Psoas muscle (tissue), 8 donors: ENCODE measurements around the gene RLN1. TPM values are rescaled to one million over a fixed set of nuclear protein-coding genes. Genes with fewer than 3 reads are reported as not detected.

Experiments
- ATAC-seq, 4 donors: fragments of 200-7000 bp; cut with Tn5 transposase; one replicate each; pipeline ENCODE4 v1.9.1; 2020; ENCODE audit warnings: moderate library complexity in 3 of 4, mild to moderate bottlenecking in 2 of 4
- DNase-seq, 2 donors: peaks; one replicate each; pipeline ENCODE4 v3.0.0-alpha.2; 2020
- H3K27ac ChIP-seq: fragments of 200-600 bp; one replicate; pipeline ENCODE4 v1.8.0; 2022
- H3K27me3 ChIP-seq, 3 donors: fragments of 200-600 bp in 1 of 3; one replicate each; pipeline versions ENCODE4 v1.6.1 to v1.8.0; 2013 to 2022; ENCODE audit warnings: low read length in 2 of 3, mild to moderate bottlenecking in 2 of 3, moderate library complexity in 1 of 3; ENCODE audit not compliant: insufficient read depth in 3 of 3
- H3K36me3 ChIP-seq, 2 donors: fragments of 200-600 bp in 1 of 2; one replicate each; pipeline versions ENCODE4 v1.6.1 to v1.8.0; 2013 to 2022; ENCODE audit warnings: low read depth in 1 of 2, mild to moderate bottlenecking in 1 of 2, moderate library complexity in 1 of 2; ENCODE audit not compliant: insufficient read depth in 1 of 2
- H3K4me1 ChIP-seq: fragments of 200-600 bp; one replicate; pipeline ENCODE4 v1.8.0; 2022
- H3K4me3 ChIP-seq: fragments of 200-600 bp; one replicate; pipeline ENCODE4 v1.8.0; 2022; ENCODE audit warnings: mild to moderate bottlenecking
- H3K9me3 ChIP-seq: fragments of 200-600 bp; one replicate; pipeline ENCODE4 v1.8.0; 2022
- CTCF ChIP-seq: fragments of 200-600 bp; IDR thresholded peaks from one replicate; pipeline ENCODE4 v1.8.0; 2022; ENCODE audit warnings: antibody characterized with exemption
- WGBS, 3 donors: extraction: QIAGEN DNeasy Blood & Tissue Kit; methylation state at CpG; one replicate each; pipeline versions ENCODE4 v1.1.6 to v1.1.7; 2013; 5-methylcytosine and 5-hydroxymethylcytosine counted together
- intact Hi-C, 2 donors: fragments of 100-400 bp; cut with DNase I; formaldehyde crosslinking; loops; one replicate each; pipeline versions ENCODE4 v1.11.0 to v1.14.2; 2022
- polyA plus RNA-seq, 3 donors: library from polyadenylated mRNA; stranded (reverse); fragments of 200-250 nt; gene quantifications; one replicate each; pipeline ENCODE4 v1.2.3, GENCODE V29; 2013
- total RNA-seq, 4 donors: library from RNA; stranded (reverse); fragmentation: NEBNext Ultra II Directional in 2 of 4; extraction: Animal tissue kit (Norgen Biotek cat#: 25700) in 2 of 4; gene quantifications; one replicate each; pipeline versions ENCODE4 v1.2.1 to v1.2.4, GENCODE V29; 2021 to 2023
- donor health status: healthy with polysubstance abuse.
- donor health status: DM: no; HTN: no; CAD: no; lungs with moderate emphysema.
- donor health status: Bipolar disorder and iron deficiency.
- donor health status: healthy.
- donor health status: DM: yes; HTN: yes; CAD: no.
- donor health status: DM: no; HTN: no; CAD: no.
- donor health status: DM: no; HTN: no; CAD: no.
- donor health status: DM: yes; HTN: yes; CAD: no.

Gene RLN1
- total and polyA plus RNA-seq, 7 donors: 0.06 to 0.29 (median 0.20) TPM; not detected in 4

GRCh38 chr9:5361326-5362010, 21.8 kb upstream of the RLN1 start:
- H3K36me3 ChIP-seq: peaks cover 0 to 6% of the 10 kb centered on the region in 2 donors
- DNase-seq: no peak
- H3K27ac ChIP-seq: no peak overlapping the region
- no peak for TF ChIP-seq CTCF
- H3K27me3 ChIP-seq: no peaks in the 10 kb centered on the region
- 50 to 69% (median 63%) methylated on average over 3 of the region's 3 CpGs for WGBS, 3 donors
- H3K4me1 ChIP-seq: no peaks in the 10 kb centered on the region
- no peak overlapping the region for H3K4me3 ChIP-seq
- ATAC-seq: no peak
- no peaks in the 10 kb centered on the region for H3K9me3 ChIP-seq
- intact Hi-C loops: no loop called here

- H3K36me3 ChIP-seq: peaks cover 0 to 6% of the 10 kb centered on the region in 2 donors
- H3K4me3 ChIP-seq: no peak overlapping the region
- no peaks in the 10 kb centered on the region for H3K27me3 ChIP-seq
- no peak overlapping the region for H3K27ac ChIP-seq
- intact Hi-C loops: no loop called here
- H3K4me1 ChIP-seq: no peaks in the 10 kb centered on the region
- ATAC-seq (no peak), DNase-seq (no peak)
- no peak for TF ChIP-seq CTCF
- no peaks in the 10 kb centered on the region for H3K9me3 ChIP-seq
Measured at GRCh38 chr9:5360341-5360740, 20.7 kb upstream of the RLN1 start.

- H3K27ac ChIP-seq: no peak overlapping the region
- no peak for ATAC-seq
Measured at GRCh38 chr9:5357431-5358105, 17.9 kb upstream of the RLN1 start.

GRCh38 chr9:5355817-5356216, 16.1 kb upstream of the RLN1 start:
- no peak for TF ChIP-seq CTCF
- 58 to 81% (median 61%) methylated on average over 2 of the region's 2 CpGs for WGBS, 3 donors
- ATAC-seq: no peak
- Histone ChIP-seq H3K4me1 (no peaks in the 10 kb centered on the region), H3K36me3 (peaks cover 0 to 6% of the 10 kb centered on the region in 2 donors), H3K9me3 (no peaks in the 10 kb centered on the region), H3K4me3 (no peak overlapping the region), H3K27me3 (no peaks in the 10 kb centered on the region), H3K27ac (no peak overlapping the region)
- DNase-seq: no peak
- intact Hi-C loops: no loop called here

More at GRCh38 chr9:5357431-5358105, 17.9 kb upstream of the RLN1 start:
- H3K36me3 ChIP-seq: peaks cover 0 to 6% of the 10 kb centered on the region in 2 donors
- DNase-seq: no peak
- no peak for TF ChIP-seq CTCF
- H3K4me3 ChIP-seq: no peak overlapping the region
- WGBS, 3 donors: 37 to 52% (median 41%) methylated on average over 1 of the region's 1 CpG
- H3K27me3 ChIP-seq: no peaks in the 10 kb centered on the region
- intact Hi-C loops: no loop called here
- H3K4me1 ChIP-seq: no peaks in the 10 kb centered on the region
- no peaks in the 10 kb centered on the region for H3K9me3 ChIP-seq
